Mesothelial cell of epicardium (in vitro differentiated cells): ENCODE data around the gene CFAP69. TPM values are rescaled to one million over a fixed set of nuclear protein-coding genes. Genes with fewer than 3 reads are reported as not detected.

Experiments
- DNase-seq, 2 experiments: peaks; one replicate each; pipeline ENCODE4 v3.0.0; 2021; ENCODE audit warnings: low spot score in 2 of 2; ENCODE audit not compliant: unreplicated experiment in 2 of 2
- H3K27ac Mint-ChIP-seq: 2 replicates; pipeline ENCODE4 v1.8.0; 2021; ENCODE audit warnings: mixed read lengths
- H3K27me3 Mint-ChIP-seq: 2 replicates; pipeline ENCODE4 v1.8.0; 2021; ENCODE audit warnings: low read depth, mixed read lengths
- H3K36me3 Mint-ChIP-seq: 2 replicates; pipeline ENCODE4 v1.8.0; 2021; ENCODE audit warnings: mixed read lengths
- H3K4me1 Mint-ChIP-seq: 2 replicates; pipeline ENCODE4 v1.8.0; 2021; ENCODE audit warnings: mixed read lengths
- H3K4me3 Mint-ChIP-seq: 2 replicates; pipeline ENCODE4 v1.8.0; 2021; ENCODE audit warnings: mild to moderate bottlenecking, moderate library complexity, mixed read lengths
- H3K9me3 Mint-ChIP-seq: 2 replicates; pipeline ENCODE4 v1.8.0; 2021; ENCODE audit warnings: mixed read lengths
- total RNA-seq: library from RNA; stranded (reverse); gene quantifications from 3 replicates; pipeline ENCODE4 v1.2.1, GENCODE V29; 2021
- TF ChIP-seq, protein P1 (sequence below): fragments of 200-600 bp; sonication (generic); IDR thresholded peaks from one replicate; pipeline ENCODE4 v1.5.0; 2021; ENCODE audit warnings: antibody characterized with exemption; ENCODE audit not compliant: unreplicated experiment

The CFAP69 gene
- total RNA-seq, 1 donor from 2014 or later, result 3.7 TPM

DNA sequence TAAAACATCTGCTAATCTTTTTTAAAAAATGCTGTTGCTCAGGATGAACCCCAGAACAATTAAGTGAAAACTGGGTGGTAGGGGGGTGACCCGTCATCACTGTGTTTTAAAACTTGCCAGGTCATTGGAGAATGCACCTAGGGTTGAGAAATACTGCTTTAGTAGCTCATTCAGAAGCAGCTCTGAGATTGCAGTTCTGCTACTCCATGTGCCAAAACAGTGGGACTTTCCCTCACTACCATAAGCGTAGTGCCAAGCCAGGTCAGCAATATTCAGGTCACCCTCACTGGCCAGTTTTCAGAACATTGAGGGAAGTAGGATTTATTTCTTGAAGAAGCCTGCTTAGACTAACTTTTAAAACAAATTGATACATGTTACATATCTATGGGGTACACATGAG, 28.2 kb upstream of the CFAP69 start:
- no peaks in the 10 kb centered on the region for H3K36me3 Mint-ChIP-seq
- no peak overlapping the region for H3K4me3 Mint-ChIP-seq
- no peak overlapping the region for H3K27ac Mint-ChIP-seq
- peaks cover 11% of the 10 kb centered on the region for H3K27me3 Mint-ChIP-seq
- peaks cover 4% of the 10 kb centered on the region for H3K4me1 Mint-ChIP-seq
- TF ChIP-seq, protein P1, sequence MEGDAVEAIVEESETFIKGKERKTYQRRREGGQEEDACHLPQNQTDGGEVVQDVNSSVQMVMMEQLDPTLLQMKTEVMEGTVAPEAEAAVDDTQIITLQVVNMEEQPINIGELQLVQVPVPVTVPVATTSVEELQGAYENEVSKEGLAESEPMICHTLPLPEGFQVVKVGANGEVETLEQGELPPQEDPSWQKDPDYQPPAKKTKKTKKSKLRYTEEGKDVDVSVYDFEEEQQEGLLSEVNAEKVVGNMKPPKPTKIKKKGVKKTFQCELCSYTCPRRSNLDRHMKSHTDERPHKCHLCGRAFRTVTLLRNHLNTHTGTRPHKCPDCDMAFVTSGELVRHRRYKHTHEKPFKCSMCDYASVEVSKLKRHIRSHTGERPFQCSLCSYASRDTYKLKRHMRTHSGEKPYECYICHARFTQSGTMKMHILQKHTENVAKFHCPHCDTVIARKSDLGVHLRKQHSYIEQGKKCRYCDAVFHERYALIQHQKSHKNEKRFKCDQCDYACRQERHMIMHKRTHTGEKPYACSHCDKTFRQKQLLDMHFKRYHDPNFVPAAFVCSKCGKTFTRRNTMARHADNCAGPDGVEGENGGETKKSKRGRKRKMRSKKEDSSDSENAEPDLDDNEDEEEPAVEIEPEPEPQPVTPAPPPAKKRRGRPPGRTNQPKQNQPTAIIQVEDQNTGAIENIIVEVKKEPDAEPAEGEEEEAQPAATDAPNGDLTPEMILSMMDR, result no peak
- DNase-seq, result no peak
- H3K9me3 Mint-ChIP-seq, result peaks cover 3% of the 10 kb centered on the region

DNA sequence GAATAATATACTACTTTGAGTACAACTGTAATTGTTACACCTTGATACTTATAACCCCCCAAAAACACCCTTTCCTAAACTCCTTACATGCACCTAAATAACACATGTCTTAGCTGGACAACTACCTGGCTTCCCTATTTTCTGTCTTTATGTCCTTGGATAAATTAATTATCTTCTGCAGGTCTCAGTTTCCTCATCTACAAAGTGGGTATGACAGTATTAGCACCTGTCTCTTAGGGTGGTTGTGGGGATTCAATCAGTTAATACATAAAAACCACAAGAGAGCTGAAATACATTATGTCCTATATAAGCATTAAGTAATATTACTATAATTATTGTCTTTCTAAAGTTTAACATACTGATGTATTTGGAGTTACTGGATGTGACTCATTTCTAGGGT, 22.6 kb upstream of the CFAP69 start:
- Mint-ChIP-seq H3K4me3 (no peak overlapping the region), H3K36me3 (no peaks in the 10 kb centered on the region), H3K4me1 (peaks cover 4% of the 10 kb centered on the region), H3K27me3 (peaks cover 11% of the 10 kb centered on the region), H3K9me3 (peaks cover 1% of the 10 kb centered on the region), H3K27ac (no peak overlapping the region)
- DNase-seq, result no peak
- TF ChIP-seq, protein P1, result no peak

DNA sequence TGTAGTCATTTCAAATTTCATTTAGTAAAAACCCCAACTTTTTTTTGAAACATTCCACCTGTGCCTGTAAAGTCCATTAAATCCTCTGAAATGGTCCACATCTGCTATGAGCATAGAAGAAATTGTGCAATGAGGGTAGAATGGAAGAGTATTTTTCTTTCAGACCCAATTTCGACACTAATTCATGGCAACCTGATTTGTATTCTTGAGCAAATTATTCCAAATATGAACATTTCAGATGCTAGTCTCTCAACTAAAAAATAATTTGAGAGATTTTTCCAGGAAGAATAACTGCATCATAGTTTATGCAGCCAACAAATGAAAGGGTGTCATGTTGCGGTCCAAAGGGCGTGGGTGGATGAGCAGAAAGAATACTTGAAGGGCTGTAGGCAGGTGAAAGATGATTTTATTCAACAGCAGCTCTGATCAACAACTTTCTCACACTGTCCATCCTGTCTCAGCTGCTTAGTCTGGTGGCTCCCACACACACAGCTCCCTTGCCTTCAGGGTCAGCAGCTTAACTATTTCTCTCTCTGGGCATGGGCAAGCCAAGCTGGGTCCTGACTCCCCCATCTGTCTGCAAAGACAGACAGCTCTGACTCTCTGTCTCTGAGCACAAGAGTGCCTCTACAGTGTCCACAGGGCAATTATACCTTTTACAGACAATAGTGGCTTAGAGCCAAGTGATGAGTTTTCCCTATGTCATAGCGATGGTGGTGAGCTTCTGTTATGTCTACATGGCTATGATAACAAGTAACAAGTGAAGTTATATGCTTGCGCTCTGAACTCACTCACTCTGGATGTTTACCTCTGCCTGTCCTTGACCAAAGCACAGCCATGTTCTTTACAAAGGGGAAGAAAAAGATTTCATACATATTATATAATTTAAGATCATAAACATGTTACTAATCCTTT, 21.9 kb upstream of the CFAP69 start:
- TF ChIP-seq, protein P1, result no peak
- no peak overlapping the region for H3K4me3 Mint-ChIP-seq
- no peaks in the 10 kb centered on the region for H3K9me3 Mint-ChIP-seq
- H3K27me3 Mint-ChIP-seq, result peaks cover 11% of the 10 kb centered on the region
- peaks cover 4% of the 10 kb centered on the region for H3K4me1 Mint-ChIP-seq
- H3K36me3 Mint-ChIP-seq, result no peaks in the 10 kb centered on the region
- H3K27ac Mint-ChIP-seq, result no peak overlapping the region
- no peak for DNase-seq

DNA sequence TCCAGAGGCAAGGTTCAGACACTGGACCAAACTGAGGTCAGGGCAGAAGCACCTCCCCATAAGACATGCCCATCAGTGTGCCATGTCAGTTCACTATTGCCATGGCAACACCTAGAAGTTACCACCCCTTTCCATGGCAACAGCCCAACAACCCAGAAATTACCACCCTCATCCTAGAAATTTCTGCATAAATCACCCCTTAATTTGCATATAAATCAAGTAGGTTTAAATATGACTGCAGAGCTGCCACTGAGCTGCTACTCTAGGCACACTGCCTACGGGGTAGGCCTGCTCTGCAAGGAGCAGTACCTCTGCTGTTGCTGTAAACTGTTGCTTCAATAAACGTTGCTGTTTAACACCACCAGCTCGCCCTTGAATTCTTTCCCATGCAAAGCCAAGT, 20.8 kb upstream of the CFAP69 start:
- Mint-ChIP-seq H3K4me3 (no peak overlapping the region), H3K27me3 (peaks cover 11% of the 10 kb centered on the region), H3K36me3 (no peaks in the 10 kb centered on the region), H3K9me3 (no peaks in the 10 kb centered on the region), H3K4me1 (peaks cover 4% of the 10 kb centered on the region), H3K27ac (no peak overlapping the region)
- TF ChIP-seq, protein P1, result no peak
- no peak for DNase-seq

DNA sequence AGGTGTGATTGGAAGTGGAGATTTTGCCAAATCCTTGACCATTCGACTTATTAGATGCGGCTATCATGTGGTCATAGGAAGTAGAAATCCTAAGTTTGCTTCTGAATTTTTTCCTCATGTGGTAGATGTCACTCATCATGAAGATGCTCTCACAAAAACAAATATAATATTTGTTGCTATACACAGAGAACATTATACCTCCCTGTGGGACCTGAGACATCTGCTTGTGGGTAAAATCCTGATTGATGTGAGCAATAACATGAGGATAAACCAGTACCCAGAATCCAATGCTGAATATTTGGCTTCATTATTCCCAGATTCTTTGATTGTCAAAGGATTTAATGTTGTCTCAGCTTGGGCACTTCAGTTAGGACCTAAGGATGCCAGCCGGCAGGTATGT, 19.8 kb upstream of the CFAP69 start:
- Mint-ChIP-seq H3K27me3 (peaks cover 7% of the 10 kb centered on the region), H3K4me1 (peaks cover 4% of the 10 kb centered on the region), H3K4me3 (no peak overlapping the region), H3K36me3 (no peaks in the 10 kb centered on the region), H3K27ac (no peak overlapping the region), H3K9me3 (no peaks in the 10 kb centered on the region)
- TF ChIP-seq, protein P1, result no peak
- no peak for DNase-seq
